GM12892 (cell line): ENCODE data around the gene SLC22A17.

Source experiments
- POLR2A ChIP-seq: IDR thresholded peaks from 2 replicates; pipeline ENCODE4 v1.6.1; 2011; ENCODE audit warnings: low read depth, low read length, control low read depth
- POLR2AphosphoS5 ChIP-seq: IDR thresholded peaks from 2 replicates; pipeline ENCODE4 v1.6.1; 2011; ENCODE audit warnings: low read depth, low read length, control low read depth
- TAF1 ChIP-seq: IDR thresholded peaks from 2 replicates; pipeline ENCODE4 v1.6.1; 2011; ENCODE audit warnings: low read depth, mild to moderate bottlenecking, control low read depth, low read length, borderline replicate concordance

GRCh38 chr14:23306412-23307145, 46.1 kb downstream of the SLC22A17 start, which contains the start of gene BCL2L2:
- TF ChIP-seq POLR2AphosphoS5 (peak; percentile 72; the same call in 1 of the 2 replicates), TAF1 (peak; percentile 22; the same call in 1 of the 2 replicates), POLR2A (peak; percentile 72; the same call in 1 of the 2 replicates)
